Astrocyte (in vitro differentiated cells and primary cell): ENCODE results near the gene NDUFA11.

ENCODE experiments used
- EZH2 ChIP-seq: IDR thresholded peaks from 2 replicates; pipeline ENCODE4 v1.6.1; 2012; ENCODE audit warnings: mild to moderate bottlenecking, low read length, inconsistent platforms; ENCODE audit not compliant: insufficient read depth
- TF ChIP-seq, protein P1 (sequence below): IDR thresholded peaks from 2 replicates; pipeline ENCODE4 v1.5.1; 2011; ENCODE audit warnings: low read depth, mild to moderate bottlenecking, inconsistent platforms, low read length, moderate library complexity; ENCODE audit not compliant: insufficient read depth

DNA sequence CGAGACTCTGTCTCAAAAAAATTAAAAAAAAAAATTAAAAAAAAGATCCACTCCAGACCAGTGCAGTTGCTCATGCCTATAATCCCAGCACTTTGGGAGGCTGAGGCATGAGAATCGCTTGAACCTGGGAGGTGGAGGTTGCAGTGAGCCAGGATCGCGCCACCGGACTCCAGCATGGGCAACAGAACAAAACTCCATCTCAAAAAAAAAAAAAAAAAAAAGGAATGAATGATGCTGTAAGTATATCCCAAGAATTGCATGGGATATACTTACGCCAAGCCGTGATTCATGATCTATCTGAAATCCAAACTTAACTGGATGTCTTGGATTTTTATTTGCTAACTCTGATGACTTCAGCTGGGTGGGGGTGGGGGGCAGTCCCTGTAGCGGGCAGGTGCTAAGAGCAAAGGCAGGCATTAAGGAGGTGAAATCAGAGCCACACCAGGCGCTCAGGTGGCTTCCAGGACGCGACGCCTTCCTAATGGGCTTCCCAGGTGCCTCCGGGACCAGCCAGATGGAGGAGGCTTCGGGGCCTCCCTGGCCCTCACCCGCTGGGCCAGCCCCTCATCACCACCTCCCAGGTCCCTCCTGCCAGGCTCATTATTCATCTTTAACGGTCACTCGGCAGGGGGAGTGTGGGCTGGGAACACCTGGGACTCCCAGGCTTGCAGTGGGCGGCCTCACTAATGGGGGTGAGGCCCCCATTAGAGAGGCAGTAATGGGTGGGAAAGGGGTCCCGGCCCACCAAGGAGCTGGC lies 21.9 kb downstream of the NDUFA11 start:
- TF ChIP-seq, protein P1, sequence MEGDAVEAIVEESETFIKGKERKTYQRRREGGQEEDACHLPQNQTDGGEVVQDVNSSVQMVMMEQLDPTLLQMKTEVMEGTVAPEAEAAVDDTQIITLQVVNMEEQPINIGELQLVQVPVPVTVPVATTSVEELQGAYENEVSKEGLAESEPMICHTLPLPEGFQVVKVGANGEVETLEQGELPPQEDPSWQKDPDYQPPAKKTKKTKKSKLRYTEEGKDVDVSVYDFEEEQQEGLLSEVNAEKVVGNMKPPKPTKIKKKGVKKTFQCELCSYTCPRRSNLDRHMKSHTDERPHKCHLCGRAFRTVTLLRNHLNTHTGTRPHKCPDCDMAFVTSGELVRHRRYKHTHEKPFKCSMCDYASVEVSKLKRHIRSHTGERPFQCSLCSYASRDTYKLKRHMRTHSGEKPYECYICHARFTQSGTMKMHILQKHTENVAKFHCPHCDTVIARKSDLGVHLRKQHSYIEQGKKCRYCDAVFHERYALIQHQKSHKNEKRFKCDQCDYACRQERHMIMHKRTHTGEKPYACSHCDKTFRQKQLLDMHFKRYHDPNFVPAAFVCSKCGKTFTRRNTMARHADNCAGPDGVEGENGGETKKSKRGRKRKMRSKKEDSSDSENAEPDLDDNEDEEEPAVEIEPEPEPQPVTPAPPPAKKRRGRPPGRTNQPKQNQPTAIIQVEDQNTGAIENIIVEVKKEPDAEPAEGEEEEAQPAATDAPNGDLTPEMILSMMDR: no peak
- TF ChIP-seq EZH2: no peak
